ENCODE data around the gene HLA-DPA1. TPM values are rescaled to one million over a fixed set of nuclear protein-coding genes. Genes with fewer than 3 reads are reported as not detected.

The HLA-DPA1 gene
- total and polyA plus RNA-seq, 10 of the 15 experiments (the other 5 are each of a cell fraction or from before 2014, with no cell fraction given): 508 to 1,640 (median 829) TPM

GRCh38 chr6:33017694-33018353 is 55.6 kb downstream of the HLA-DPA1 start:
- Histone ChIP-seq H3K27me3 (replicated peaks in 1 of 2; ENCODE audit: control insufficient read depth in 2 of 2, insufficient read depth in 2 of 2, low read length in 1 of 2) (no peaks in the 10 kb centered on the region), H4K20me1 (ENCODE audit: control insufficient read depth, insufficient read depth) (no peaks in the 10 kb centered on the region), H3K27ac (ENCODE audit: control insufficient read depth, insufficient read depth) (peak overlapping the region; percentile 70; the same call in 1 of the 2 replicates), H3K9ac (ENCODE audit: control insufficient read depth, insufficient read depth, low read length) (no peak overlapping the region), H3K79me2 (ENCODE audit: control insufficient read depth, insufficient read depth, low read length) (no peaks in the 10 kb centered on the region), H3K4me1 (ENCODE audit: control insufficient read depth, insufficient read depth, low read length) (peaks cover 22% of the 10 kb centered on the region), H3K9me3 (replicated peaks; ENCODE audit: control insufficient read depth, insufficient read depth, low read length) (no peaks in the 10 kb centered on the region), H3K4me2 (ENCODE audit: control insufficient read depth, insufficient read depth) (no peak overlapping the region), H3K36me3 (ENCODE audit: control insufficient read depth in 2 of 2, insufficient read depth in 2 of 2, low read length in 1 of 2) (no peaks in the 10 kb centered on the region), H3K4me3 (no peak overlapping the region), H2AFZ (ENCODE audit: control insufficient read depth, low read depth, low read length) (peak overlapping the region; percentile 6; the same call in 1 of the 2 replicates)
- DNase-seq (ENCODE audit: low read depth, low spot score) (no peak), FAIRE-seq (peak; percentile 66), ATAC-seq (no peak)
- BruUV-seq (replicated peaks): no TSS peak
- intact Hi-C loops (cut with micrococcal nuclease; ENCODE audit: unreplicated experiment): no loop called here
- ChIA-PET SMC1A (ENCODE audit: uncharacterized antibody, unreplicated experiment) (interaction anchor here (1.0 to 12.9 kb wide), 19 partner anchors 9 to 231 kb away, joined by 3 to 177 read pairs (median 12); partner anchors contain the start of genes HLA-DMA, HLA-DPA1 and HLA-DPB1), RAD21 (ENCODE audit: unreplicated experiment) (interaction anchor here (1.1 to 9.7 kb wide), 17 partner anchors 8 to 231 kb away, joined by 3 to 139 read pairs (median 5); partner anchors contain the start of genes HLA-DMA, HLA-DOA, HLA-DPA1 and HLA-DPB1), POLR2A (interaction anchor here (0.6 to 14.8 kb wide), 18 partner anchors 8 to 231 kb away, joined by 3 to 240 read pairs (median 4); partner anchors contain the start of genes HLA-DPA1 and HLA-DPB1), CTCF (interaction anchor here (0.7 to 12.3 kb wide), 23 partner anchors 8 to 180 kb away, joined by 3 to 281 read pairs (median 4); partner anchors contain the start of genes HLA-DPA1, HLA-DPB1 and TAP2)
- in situ Hi-C loops (cut with MboI): loop anchor here (5.0 kb wide), 1 partner anchor 64 kb away; no protein-coding TSS in a partner anchor
- 97% methylated on average over 3 of the region's 3 CpGs for WGBS (ENCODE audit: insufficient coverage, insufficient replicate concordance, low lambda C conversion rate, missing lambda C conversion rate)
- TF ChIP-seq GATAD2B (conservative IDR thresholded peaks at IDR 0.05; ENCODE audit: low read depth): no peak
- TF ChIP-seq ESRRA (IDR thresholded peaks at IDR 0.05; ENCODE audit: low read length): 0 out of 2 replicates have a peak, but pooled peaks have one; percentile 75
- TF ChIP-seq IKZF1 (conservative IDR thresholded peaks at IDR 0.05): peak; percentile 65
- TF ChIP-seq SPI1 (IDR thresholded peaks at IDR 0.05; ENCODE audit: borderline replicate concordance, insufficient read depth, low read depth, low read length): peak; percentile 12; the same call in 1 of the 2 replicates
- peak; percentile 48 to 60; a peak in 2 of 4 replicates for TF ChIP-seq IKZF2 (IDR thresholded peaks at IDR 0.05)
- 0 out of 2 replicates have a peak, but pooled peaks have one; percentile 13 for TF ChIP-seq NBN (IDR thresholded peaks at IDR 0.05)
- TF ChIP-seq PAX5 (IDR thresholded peaks at IDR 0.05; ENCODE audit: borderline replicate concordance, low read depth, low read length): no peak
- 0 out of 2 replicates have a peak, but pooled peaks have one; percentile 2 for TF ChIP-seq PKNOX1 (IDR thresholded peaks at IDR 0.05)
- peak; percentile 52 for TF ChIP-seq EED (IDR thresholded peaks at IDR 0.05; ENCODE audit: low read depth)

All from GM12878 (cell line).